Prostate gland (tissue), 2 donors: Measurements from ENCODE around the gene RPS6KA3. TPM values are rescaled to one million over a fixed set of nuclear protein-coding genes. Genes with fewer than 3 reads are reported as not detected.

Source experiments
- DNase-seq: peaks from one replicate; pipeline ENCODE4 v3.0.0-alpha.2; 2019; ENCODE audit warnings: low spot score
- H3K27ac ChIP-seq, 2 donors: fragments of 200-600 bp; sonication (generic); 2 replicates each; pipeline ENCODE4 v1.5.1; 2017 to 2019
- H3K27me3 ChIP-seq: fragments of 200-600 bp; sonication (generic); replicated peaks from 2 replicates; pipeline ENCODE4 v1.5.1; 2019; ENCODE audit not compliant: insufficient read depth
- H3K36me3 ChIP-seq, 2 donors: fragments of 200-600 bp; sonication (generic); 1 replicate in 1 of 2; 2 replicates in 1 of 2; pipeline versions ENCODE4 v1.5.1 to v1.8.1; 2017 to 2019
- H3K4me1 ChIP-seq: fragments of 200-600 bp; sonication (generic); replicated peaks from 2 replicates; pipeline ENCODE4 v1.5.1; 2019
- H3K4me3 ChIP-seq, 2 donors: fragments of 200-600 bp; sonication (generic); 2 replicates each; pipeline ENCODE4 v1.5.1; 2017 to 2019
- H3K9me3 ChIP-seq: fragments of 200-600 bp; sonication (generic); 2 replicates; pipeline ENCODE4 v1.5.1; 2017
- POLR2A ChIP-seq: fragments of 450-650 bp; IDR thresholded peaks from one replicate; pipeline ENCODE4 v1.6.1; 2016; ENCODE audit warnings: antibody characterized with exemption, mild to moderate bottlenecking
- POLR2AphosphoS5 ChIP-seq: sonication (generic); formaldehyde crosslinking; IDR thresholded peaks from one replicate; pipeline ENCODE4 v1.6.1; 2017; ENCODE audit warnings: antibody characterized with exemption
- WGBS: methylation state at CpG from one replicate; pipeline ENCODE4 v1.1.5; 2018; 5-methylcytosine and 5-hydroxymethylcytosine counted together
- intact Hi-C: fragments of 100-400 bp; cut with DNase I; formaldehyde crosslinking; loops from one replicate; pipeline ENCODE4 v1.14.2; 2022
- total RNA-seq, 2 donors: library from RNA; depleted of rRNA; stranded (reverse); fragments of >200 nt; gene quantifications; one replicate each; pipeline ENCODE4 v1.1.0, GENCODE V29; 2016
- TF ChIP-seq, protein P1 (sequence below), 4 experiments: fragments of 200-600 bp in 2 of 4; fragments of 450-650 bp in 2 of 4; sonication (generic) in 2 of 4; IDR thresholded peaks; 1 replicate in 3 of 4; 2 replicates in 1 of 4; pipeline ENCODE4 v1.5.1; 2016 to 2019; ENCODE audit warnings: antibody characterized with exemption in 4 of 4, mild to moderate bottlenecking in 2 of 4, moderate library complexity in 2 of 4

The RPS6KA3 gene
- total RNA-seq, 2 donors from 2014 or later = 19.8 to 52.8 TPM

GRCh38 chrX:20263474-20263873, 3.2 kb downstream of the RPS6KA3 start:
- WGBS = 0% methylated on average over 2 of the region's 2 CpGs
- TF ChIP-seq POLR2AphosphoS5 (no peak), POLR2A (no peak)
- TF ChIP-seq, protein P1, sequence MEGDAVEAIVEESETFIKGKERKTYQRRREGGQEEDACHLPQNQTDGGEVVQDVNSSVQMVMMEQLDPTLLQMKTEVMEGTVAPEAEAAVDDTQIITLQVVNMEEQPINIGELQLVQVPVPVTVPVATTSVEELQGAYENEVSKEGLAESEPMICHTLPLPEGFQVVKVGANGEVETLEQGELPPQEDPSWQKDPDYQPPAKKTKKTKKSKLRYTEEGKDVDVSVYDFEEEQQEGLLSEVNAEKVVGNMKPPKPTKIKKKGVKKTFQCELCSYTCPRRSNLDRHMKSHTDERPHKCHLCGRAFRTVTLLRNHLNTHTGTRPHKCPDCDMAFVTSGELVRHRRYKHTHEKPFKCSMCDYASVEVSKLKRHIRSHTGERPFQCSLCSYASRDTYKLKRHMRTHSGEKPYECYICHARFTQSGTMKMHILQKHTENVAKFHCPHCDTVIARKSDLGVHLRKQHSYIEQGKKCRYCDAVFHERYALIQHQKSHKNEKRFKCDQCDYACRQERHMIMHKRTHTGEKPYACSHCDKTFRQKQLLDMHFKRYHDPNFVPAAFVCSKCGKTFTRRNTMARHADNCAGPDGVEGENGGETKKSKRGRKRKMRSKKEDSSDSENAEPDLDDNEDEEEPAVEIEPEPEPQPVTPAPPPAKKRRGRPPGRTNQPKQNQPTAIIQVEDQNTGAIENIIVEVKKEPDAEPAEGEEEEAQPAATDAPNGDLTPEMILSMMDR (IDR thresholded peaks at IDR 0.05) = no peak
- no peak for DNase-seq
- intact Hi-C loops = no loop called here
- H3K36me3 ChIP-seq = no peaks in the 10 kb centered on the region
- H3K4me3 ChIP-seq = no peak overlapping the region
- no peaks in the 10 kb centered on the region for H3K4me1 ChIP-seq
- H3K27me3 ChIP-seq = no peaks in the 10 kb centered on the region
- H3K9me3 ChIP-seq = no peaks in the 10 kb centered on the region
- H3K27ac ChIP-seq = no peak overlapping the region

- Histone ChIP-seq H3K4me3 (no peak overlapping the region), H3K36me3 (no peaks in the 10 kb centered on the region), H3K4me1 (no peaks in the 10 kb centered on the region), H3K27ac (no peak overlapping the region), H3K9me3 (no peaks in the 10 kb centered on the region), H3K27me3 (no peaks in the 10 kb centered on the region)
- TF ChIP-seq, protein P1 (IDR thresholded peaks at IDR 0.05) = no peak
- TF ChIP-seq POLR2A (no peak), POLR2AphosphoS5 (no peak)
- 43% methylated on average over 2 of the region's 2 CpGs for WGBS
- DNase-seq = no peak
- intact Hi-C loops = no loop called here
Measured at GRCh38 chrX:20260885-20261284, 5.8 kb downstream of the RPS6KA3 start.

GRCh38 chrX:20254712-20255299, 11.9 kb downstream of the RPS6KA3 start:
- no peak for DNase-seq
- no peaks in the 10 kb centered on the region for H3K27me3 ChIP-seq
- intact Hi-C loops = no loop called here
- no peak overlapping the region for H3K27ac ChIP-seq
- H3K4me3 ChIP-seq = no peak overlapping the region
- H3K9me3 ChIP-seq = no peaks in the 10 kb centered on the region
- no peaks in the 10 kb centered on the region for H3K4me1 ChIP-seq
- 82% methylated on average over 4 of the region's 4 CpGs for WGBS
- H3K36me3 ChIP-seq = no peaks in the 10 kb centered on the region
- no peak for TF ChIP-seq POLR2A
- TF ChIP-seq POLR2AphosphoS5 = no peak
- TF ChIP-seq, protein P1 (IDR thresholded peaks at IDR 0.05) = no peak

GRCh38 chrX:20253232-20253543, 13.5 kb downstream of the RPS6KA3 start:
- no peak overlapping the region for H3K4me3 ChIP-seq
- no peaks in the 10 kb centered on the region for H3K9me3 ChIP-seq
- WGBS = 25% methylated on average over 1 of the region's 1 CpG
- no peak for DNase-seq
- no peaks in the 10 kb centered on the region for H3K4me1 ChIP-seq
- no peaks in the 10 kb centered on the region for H3K36me3 ChIP-seq
- H3K27ac ChIP-seq = no peak overlapping the region
- no peaks in the 10 kb centered on the region for H3K27me3 ChIP-seq
- intact Hi-C loops = loop anchor here (2.0 kb wide), 1 partner anchor 190 kb away; no protein-coding TSS in a partner anchor
- TF ChIP-seq POLR2AphosphoS5 (no peak), POLR2A (no peak)
- TF ChIP-seq, protein P1 (IDR thresholded peaks at IDR 0.05) = no peak

DNA sequence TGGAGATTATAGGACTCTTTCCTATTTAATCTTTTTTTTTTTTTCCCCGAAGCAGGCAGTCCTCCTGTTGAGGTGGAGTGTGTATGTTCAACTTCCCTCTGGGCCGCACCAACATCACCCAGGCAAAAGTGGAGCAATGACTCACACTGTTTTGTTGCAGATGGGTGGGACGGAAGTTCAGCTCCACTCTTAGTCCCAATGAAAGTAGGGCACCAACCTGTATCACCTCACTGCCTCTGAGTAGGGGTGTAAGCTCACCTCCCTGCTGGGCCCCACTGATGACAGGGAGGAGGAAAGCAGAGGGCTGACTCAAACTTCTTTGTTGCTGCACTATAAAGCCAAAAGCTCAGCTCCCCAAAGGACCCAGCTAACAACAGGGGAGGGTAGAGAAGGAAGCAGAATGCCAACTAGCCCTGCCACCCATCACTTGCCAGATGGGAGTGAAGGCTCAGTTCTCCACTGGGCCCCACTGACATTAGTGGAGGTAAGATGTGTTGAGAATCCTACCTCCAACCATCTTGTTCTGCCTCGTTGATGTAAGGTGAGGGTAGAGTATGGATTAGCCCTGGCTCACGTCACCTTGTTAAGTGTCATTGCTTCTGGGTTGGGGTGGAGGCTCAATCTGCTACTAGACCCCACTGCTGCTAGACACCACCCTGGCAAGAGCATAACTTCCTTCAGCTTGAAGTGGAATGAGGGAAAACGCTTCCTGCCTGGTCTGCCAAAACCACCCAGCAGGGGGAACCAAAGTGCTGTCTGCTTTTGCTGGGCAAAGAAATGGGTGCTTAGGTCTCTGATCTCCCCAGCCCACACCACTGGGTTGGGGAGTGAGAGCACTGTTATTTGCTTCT, 14.1 kb downstream of the RPS6KA3 start:
- Histone ChIP-seq H3K9me3 (no peaks in the 10 kb centered on the region), H3K27me3 (no peaks in the 10 kb centered on the region), H3K4me1 (no peaks in the 10 kb centered on the region), H3K36me3 (no peaks in the 10 kb centered on the region), H3K27ac (no peak overlapping the region), H3K4me3 (no peak overlapping the region)
- WGBS = 90% methylated on average over 5 of the region's 6 CpGs
- intact Hi-C loops = loop anchor here (2.0 kb wide), 1 partner anchor 190 kb away; no protein-coding TSS in a partner anchor
- DNase-seq = peak; percentile 23
- TF ChIP-seq, protein P1 (IDR thresholded peaks at IDR 0.05) = peak in 3 of 4 experiments; percentile 44 to 52 (median 46)
- no peak for TF ChIP-seq POLR2AphosphoS5
- no peak for TF ChIP-seq POLR2A
